AG09319 (cell line): ENCODE results near the gene GCH1.
"Not testable (repeated sequence)": the region's sequence is repeated elsewhere in the genome, so short reads cannot be mapped to it uniquely, and the experiment has no call there.

ENCODE experiments used
- DNase-seq: peaks from one replicate; pipeline ENCODE4 v3.0.0-alpha.2; 2010; ENCODE audit warnings: low read depth; ENCODE audit errors: extremely low read depth
- TF ChIP-seq, protein P1 (sequence below): IDR thresholded peaks from 2 replicates; pipeline ENCODE4 v1.5.1; 2011; ENCODE audit warnings: low read depth, mild to moderate bottlenecking, inconsistent platforms, low read length, moderate library complexity

Gene GCH1

DNA sequence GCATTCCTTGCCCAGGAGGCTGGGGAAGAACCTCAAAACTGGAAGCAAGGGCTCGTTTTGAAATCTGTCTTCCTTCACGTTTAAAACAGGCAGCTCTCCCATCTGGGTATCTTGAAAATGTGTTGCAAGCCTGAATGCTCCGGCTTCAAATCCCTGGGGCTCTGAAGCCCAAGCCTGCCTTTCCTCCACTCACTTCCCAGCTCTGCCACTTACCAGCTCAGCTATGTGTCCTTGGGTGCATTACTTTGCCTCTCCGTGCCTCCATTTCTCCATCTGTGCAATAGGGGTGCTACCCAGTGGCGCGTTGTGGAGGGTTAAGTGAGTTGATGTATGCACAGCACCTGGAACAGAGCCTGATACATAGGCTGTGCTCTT is 97.6 kb downstream of the GCH1 start:
- TF ChIP-seq, protein P1, sequence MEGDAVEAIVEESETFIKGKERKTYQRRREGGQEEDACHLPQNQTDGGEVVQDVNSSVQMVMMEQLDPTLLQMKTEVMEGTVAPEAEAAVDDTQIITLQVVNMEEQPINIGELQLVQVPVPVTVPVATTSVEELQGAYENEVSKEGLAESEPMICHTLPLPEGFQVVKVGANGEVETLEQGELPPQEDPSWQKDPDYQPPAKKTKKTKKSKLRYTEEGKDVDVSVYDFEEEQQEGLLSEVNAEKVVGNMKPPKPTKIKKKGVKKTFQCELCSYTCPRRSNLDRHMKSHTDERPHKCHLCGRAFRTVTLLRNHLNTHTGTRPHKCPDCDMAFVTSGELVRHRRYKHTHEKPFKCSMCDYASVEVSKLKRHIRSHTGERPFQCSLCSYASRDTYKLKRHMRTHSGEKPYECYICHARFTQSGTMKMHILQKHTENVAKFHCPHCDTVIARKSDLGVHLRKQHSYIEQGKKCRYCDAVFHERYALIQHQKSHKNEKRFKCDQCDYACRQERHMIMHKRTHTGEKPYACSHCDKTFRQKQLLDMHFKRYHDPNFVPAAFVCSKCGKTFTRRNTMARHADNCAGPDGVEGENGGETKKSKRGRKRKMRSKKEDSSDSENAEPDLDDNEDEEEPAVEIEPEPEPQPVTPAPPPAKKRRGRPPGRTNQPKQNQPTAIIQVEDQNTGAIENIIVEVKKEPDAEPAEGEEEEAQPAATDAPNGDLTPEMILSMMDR = no peak
- no peak for DNase-seq

DNA sequence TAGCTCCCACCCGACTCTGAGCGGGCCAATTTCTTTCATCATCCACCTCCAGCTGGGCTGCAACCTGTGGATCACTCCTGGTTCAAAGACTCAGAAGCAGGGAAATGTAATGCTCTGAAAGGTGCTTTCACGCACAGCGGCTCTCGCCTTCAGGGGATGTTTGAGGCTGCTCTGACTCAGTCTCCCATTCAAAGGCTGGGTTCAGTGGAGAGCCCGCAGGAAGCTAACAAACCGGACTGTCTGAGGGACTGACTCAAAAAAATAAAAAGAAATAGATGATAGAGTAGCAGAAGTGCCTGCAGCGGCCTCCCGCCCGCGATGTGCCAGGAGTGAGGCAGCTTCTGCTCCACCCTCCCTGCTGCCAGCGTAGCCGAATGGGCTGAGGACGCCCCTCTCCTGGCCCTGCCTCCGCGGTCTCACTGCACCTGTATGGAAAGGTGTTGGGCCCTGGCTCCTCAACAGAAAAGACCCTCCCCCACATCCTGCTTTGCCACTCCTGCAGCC is 98.0 kb downstream of the GCH1 start:
- DNase-seq = no peak
- TF ChIP-seq, protein P1 = no peak

DNA sequence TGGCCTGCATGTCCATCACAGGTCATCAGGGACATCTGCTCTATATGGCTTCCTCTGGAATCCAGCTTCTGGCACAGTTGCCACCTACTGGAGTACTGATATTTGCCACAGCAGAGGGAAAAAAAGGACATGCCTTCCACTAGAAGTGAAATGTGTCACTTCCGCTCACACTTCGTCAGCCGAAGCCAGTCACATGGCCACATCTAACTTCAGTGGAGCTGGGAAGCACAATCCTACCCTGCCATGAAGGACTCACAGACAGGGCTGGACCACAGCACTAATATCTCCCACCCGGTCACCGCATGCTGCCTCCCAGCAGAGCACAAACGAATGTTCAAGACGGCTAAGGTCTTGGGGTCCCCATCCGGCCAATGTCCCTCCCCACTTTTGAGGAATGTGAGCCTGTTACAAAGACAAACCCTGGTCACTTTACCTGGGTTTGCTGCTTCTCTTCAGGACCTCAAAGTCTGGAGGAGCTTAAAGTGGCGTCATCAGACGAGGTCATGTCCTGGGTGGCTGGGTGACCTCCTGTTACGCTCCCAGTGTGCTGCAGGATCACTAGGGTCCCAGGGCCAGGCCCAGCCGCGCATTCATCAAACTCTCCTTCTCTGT is 98.6 kb downstream of the GCH1 start:
- DNase-seq = no peak
- TF ChIP-seq, protein P1 = no peak

DNA sequence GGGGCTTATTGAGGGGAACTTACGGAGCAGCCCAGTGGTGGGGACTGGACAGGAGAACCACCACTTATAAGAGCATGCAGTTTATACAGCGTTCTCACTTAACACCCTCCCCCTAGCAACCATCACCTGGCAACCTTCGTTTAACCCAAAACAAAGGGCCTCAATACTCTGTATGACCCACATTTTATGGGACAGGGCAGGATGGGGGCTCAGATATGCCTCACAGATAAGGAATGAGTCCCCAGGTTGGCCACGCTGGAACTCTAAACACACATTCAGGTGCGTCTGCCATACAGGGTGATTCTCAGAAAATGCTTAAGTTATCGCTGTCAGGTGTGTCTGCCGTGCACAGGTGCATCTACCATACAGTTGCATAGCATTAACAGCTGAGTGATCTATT is 99.2 kb downstream of the GCH1 start:
- no peak for DNase-seq
- TF ChIP-seq, protein P1 = no peak

DNA sequence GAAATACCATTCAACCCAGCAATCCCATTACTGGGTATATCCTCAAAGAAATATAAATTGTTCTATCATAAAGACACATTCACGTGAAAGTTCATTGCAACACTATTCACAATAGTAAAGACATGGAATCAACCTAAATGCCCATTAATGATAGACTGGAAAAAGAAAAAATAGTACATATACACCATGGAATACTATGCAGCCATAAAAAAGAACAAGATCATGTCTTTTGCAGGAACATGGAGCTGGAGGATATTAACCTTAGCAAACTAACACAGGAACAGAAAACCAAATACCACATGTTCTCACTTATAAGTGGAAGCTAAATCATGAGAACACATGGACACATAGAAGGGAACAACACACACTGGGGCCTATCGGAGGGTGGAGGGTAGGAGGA is 101.1 kb downstream of the GCH1 start:
- not testable (repeated sequence) for DNase-seq

DNA sequence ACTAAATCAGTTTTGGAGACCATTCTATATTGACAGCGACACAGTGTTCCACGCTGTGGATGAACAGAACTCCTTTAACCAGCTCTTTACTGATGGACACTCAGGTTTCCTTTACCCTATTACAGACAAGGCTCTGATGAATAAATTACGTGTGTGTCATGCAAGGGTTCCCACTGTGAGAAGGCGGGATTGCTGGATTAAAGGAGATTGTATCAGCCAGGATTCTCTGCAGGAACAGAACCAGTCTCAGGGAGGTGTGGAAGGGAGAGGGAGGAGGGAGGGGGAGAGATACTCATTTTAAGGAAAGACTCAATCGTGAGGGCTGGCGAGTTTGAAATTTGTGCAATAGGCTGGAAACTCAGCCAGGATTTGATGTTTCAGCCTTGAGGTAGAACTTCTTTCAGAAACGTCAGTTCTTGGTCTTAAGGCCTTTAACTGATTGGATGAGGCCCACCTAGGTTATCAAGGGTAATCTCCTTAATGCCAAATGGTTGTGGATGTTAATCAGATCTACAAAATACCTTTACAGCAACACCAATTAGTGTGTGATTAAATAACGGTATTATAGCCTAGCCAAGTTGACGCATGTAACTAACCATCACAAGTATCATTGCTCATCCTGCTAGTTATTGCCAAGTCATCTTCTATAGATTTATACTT is 104.0 kb downstream of the GCH1 start:
- no peak for DNase-seq
- TF ChIP-seq, protein P1 = no peak

DNA sequence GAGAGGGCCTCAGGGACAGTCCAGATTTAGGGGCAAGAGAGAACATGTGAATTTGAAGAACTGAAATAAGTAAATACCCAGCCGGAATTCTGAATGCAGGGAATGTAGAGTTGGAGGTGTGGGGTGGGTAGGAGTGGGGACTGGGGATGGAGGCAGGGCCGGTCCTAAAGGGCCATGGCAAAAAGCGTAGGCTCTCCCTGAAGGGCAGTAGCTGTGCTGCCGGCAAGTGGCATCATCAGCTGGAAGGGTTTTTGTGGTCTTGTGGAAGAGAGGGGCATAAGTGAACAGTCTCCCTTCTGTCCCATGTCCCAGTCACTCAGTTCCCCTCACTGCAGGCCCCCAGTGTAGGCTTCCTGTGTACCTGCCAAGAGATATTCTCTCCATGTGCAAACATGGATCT is 104.6 kb downstream of the GCH1 start:
- no peak for DNase-seq

More for the DNA sequence above, 104.6 kb downstream of the GCH1 start:
- TF ChIP-seq, protein P1 = no peak
